Tibial nerve (tissue), 4 donors: ENCODE results near the gene USP13.
A peak's percentile ranks its signal among the peaks of the same experiment; 100 is the strongest.

Experiments
- CTCF ChIP-seq, 5 experiments: fragments of 200-600 bp in 3 of 5; fragments of 450-650 bp in 2 of 5; sonication (generic) in 3 of 5; IDR thresholded peaks; one replicate each; pipeline ENCODE4 v1.5.1; 2016 to 2019; ENCODE audit warnings: antibody characterized with exemption in 5 of 5, mild to moderate bottlenecking in 3 of 5, moderate library complexity in 2 of 5
- EP300 ChIP-seq, 2 donors: sonication (generic); formaldehyde crosslinking; IDR thresholded peaks; one replicate each; pipeline ENCODE4 v1.6.1; 2017; ENCODE audit warnings: antibody characterized with exemption in 2 of 2, mild to moderate bottlenecking in 1 of 2

GRCh38 chr3:179652447-179653095 is at the start of gene USP13:
- TF ChIP-seq CTCF (IDR thresholded peaks at IDR 0.05), result peak in 2 of 5 experiments; percentile 20 to 26
- TF ChIP-seq EP300 (IDR thresholded peaks at IDR 0.05), result peak in 1 of 2 donors; percentile 22
